Upper lobe of left lung (tissue), 6 donors: ENCODE data around the gene MACROH2A2. TPM values are rescaled to one million over a fixed set of nuclear protein-coding genes. Genes with fewer than 3 reads are reported as not detected.
A peak's percentile ranks its signal among the peaks of the same experiment; 100 is the strongest.

ENCODE experiments used
- ATAC-seq, 2 donors: fragments of 200-7000 bp; cut with Tn5 transposase; one replicate each; pipeline ENCODE4 v1.9.1; 2022; ENCODE audit warnings: mild to moderate bottlenecking in 2 of 2, moderate library complexity in 2 of 2; ENCODE audit not compliant: low FRiP score in 2 of 2
- DNase-seq, 2 donors: peaks; one replicate each; pipeline ENCODE4 v3.0.0-alpha.2; 2019 to 2020
- H3K27ac ChIP-seq, 4 donors: fragments of 200-600 bp; sonication (generic); one replicate each; pipeline ENCODE4 v1.5.1; 2016 to 2019
- H3K27me3 ChIP-seq, 4 donors: fragments of 200-600 bp; sonication (generic); one replicate each; pipeline ENCODE4 v1.5.1; 2017 to 2019
- H3K36me3 ChIP-seq, 4 donors: fragments of 200-600 bp; sonication (generic); one replicate each; pipeline ENCODE4 v1.5.1; 2016 to 2019
- H3K4me1 ChIP-seq, 4 donors: fragments of 200-600 bp; sonication (generic); one replicate each; pipeline ENCODE4 v1.5.1; 2018 to 2019
- H3K4me3 ChIP-seq, 4 donors: fragments of 200-600 bp; sonication (generic); one replicate each; pipeline ENCODE4 v1.5.1; 2017 to 2019; ENCODE audit warnings: mild to moderate bottlenecking in 2 of 4, moderate library complexity in 1 of 4
- H3K9me3 ChIP-seq, 4 donors: fragments of 200-600 bp; sonication (generic); one replicate each; pipeline ENCODE4 v1.5.1; 2018 to 2019
- EP300 ChIP-seq, 4 donors: sonication (generic); formaldehyde crosslinking; IDR thresholded peaks; one replicate each; pipeline ENCODE4 v1.5.1; 2017; ENCODE audit warnings: antibody characterized with exemption in 4 of 4, control low read depth in 2 of 4
- POLR2A ChIP-seq, 4 donors: fragments of 450-650 bp; IDR thresholded peaks; one replicate each; pipeline ENCODE4 v1.5.1; 2016 to 2017; ENCODE audit warnings: antibody characterized with exemption in 4 of 4, mild to moderate bottlenecking in 2 of 4
- POLR2AphosphoS5 ChIP-seq, 2 donors: sonication (generic); formaldehyde crosslinking; IDR thresholded peaks; one replicate each; pipeline ENCODE4 v1.5.1; 2017; ENCODE audit warnings: antibody characterized with exemption in 2 of 2
- WGBS, 2 donors: methylation state at CpG; one replicate each; pipeline ENCODE4 v1.1.5; 2017 to 2018; 5-methylcytosine and 5-hydroxymethylcytosine counted together
- total RNA-seq, 6 donors: library from RNA; depleted of rRNA in 4 of 6; stranded (reverse); fragments of >200 nt in 4 of 6; gene quantifications; one replicate each; pipeline versions ENCODE4 v1.1.0 to v1.2.1, GENCODE V29; 2016 to 2021
- TF ChIP-seq, protein P1 (sequence below), 6 experiments: fragments of 450-650 bp in 4 of 6; fragments of 200-600 bp in 2 of 6; sonication (generic) in 2 of 6; IDR thresholded peaks; one replicate each; pipeline ENCODE4 v1.5.1; 2016 to 2019; ENCODE audit warnings: antibody characterized with exemption in 6 of 6
- donor health status: DM: no; HTN: no; CAD: no; lungs with moderate emphysema.
- donor health status: DM: no; HTN: yes; CAD: no; lungs with severe emphysema.

MACROH2A2 gene
- total RNA-seq, 6 donors from 2014 or later, result 5.2 to 10.9 (median 7.1) TPM

DNA sequence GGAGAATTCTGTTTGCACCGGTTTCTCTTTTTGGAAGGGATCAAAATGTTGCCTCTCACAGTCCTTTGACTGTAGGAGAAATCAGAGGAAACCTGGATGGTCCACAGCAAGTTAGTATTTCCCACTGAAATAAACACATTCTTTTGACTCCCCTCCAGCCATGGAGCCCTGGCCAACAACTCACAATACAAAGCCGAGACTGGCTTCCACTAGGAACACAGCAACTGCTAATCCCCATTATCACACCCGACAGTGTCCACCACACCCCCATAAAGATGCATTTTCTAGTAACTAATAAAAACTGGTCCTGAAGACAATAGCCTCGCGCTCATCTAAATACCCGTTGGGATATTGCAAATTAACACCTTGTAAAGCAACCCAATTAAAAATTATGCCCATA, 798 bp upstream of the MACROH2A2 start:
- Histone ChIP-seq H3K4me3 (peak overlapping the region in 1 of 4 donors; percentile 79), H3K36me3 (no peaks in the 10 kb centered on the region), H3K4me1 (peaks cover 0 to 26% (median 6%) of the 10 kb centered on the region in 4 donors), H3K9me3 (no peaks in the 10 kb centered on the region), H3K27ac (no peak overlapping the region), H3K27me3 (peaks cover 0 to 12% (median 3%) of the 10 kb centered on the region in 4 donors)
- TF ChIP-seq POLR2AphosphoS5 (IDR thresholded peaks at IDR 0.05) (no peak), POLR2A (IDR thresholded peaks at IDR 0.05) (no peak)
- WGBS, 2 donors, result 60 to 62% methylated on average over 6 of the region's 6 CpGs
- ATAC-seq (no peak), DNase-seq (no peak)

DNA sequence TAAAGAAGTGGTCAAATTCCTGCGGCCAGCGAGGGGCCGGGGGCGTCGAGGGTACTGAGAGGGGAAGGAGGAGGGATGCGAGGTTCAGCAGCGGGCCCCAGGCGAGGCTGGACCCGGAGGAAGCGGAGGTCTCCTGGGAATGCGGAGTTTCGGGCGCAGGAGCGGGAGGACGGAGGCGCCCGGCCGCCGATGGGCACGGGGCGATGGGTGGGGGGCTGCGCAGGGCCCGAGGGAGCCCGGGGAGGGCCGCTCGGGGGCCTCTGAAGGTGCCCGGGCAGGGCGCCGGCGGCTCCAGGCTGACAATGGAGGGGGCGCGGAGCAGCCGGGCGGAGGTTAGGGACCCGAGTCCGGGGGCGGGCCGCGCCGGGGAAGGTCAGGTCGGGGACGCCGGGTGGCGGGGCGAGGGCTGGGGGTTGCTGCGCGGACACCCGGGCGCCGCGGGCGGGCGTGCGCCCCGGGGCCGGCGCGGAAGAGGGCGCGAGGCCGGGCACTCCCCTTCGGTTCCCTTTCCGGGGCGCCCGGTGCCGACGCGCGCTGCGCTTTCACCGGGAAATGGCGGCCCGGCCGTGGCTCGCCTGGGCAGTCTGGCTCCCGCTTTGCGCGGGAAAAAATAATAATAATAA, 683 bp downstream of the MACROH2A2 start:
- H3K4me3 ChIP-seq, result peak overlapping the region; percentile 71 to 79 (median 78)
- 1 to 2% methylated on average over 32 to 56 of the region's 78 CpGs for WGBS, 2 donors
- peaks cover 0 to 26% (median 6%) of the 10 kb centered on the region in 4 donors for H3K4me1 ChIP-seq
- TF ChIP-seq EP300 (IDR thresholded peaks at IDR 0.05) (no peak), POLR2A (IDR thresholded peaks at IDR 0.05) (no peak), POLR2AphosphoS5 (IDR thresholded peaks at IDR 0.05) (no peak)
- TF ChIP-seq, protein P1, sequence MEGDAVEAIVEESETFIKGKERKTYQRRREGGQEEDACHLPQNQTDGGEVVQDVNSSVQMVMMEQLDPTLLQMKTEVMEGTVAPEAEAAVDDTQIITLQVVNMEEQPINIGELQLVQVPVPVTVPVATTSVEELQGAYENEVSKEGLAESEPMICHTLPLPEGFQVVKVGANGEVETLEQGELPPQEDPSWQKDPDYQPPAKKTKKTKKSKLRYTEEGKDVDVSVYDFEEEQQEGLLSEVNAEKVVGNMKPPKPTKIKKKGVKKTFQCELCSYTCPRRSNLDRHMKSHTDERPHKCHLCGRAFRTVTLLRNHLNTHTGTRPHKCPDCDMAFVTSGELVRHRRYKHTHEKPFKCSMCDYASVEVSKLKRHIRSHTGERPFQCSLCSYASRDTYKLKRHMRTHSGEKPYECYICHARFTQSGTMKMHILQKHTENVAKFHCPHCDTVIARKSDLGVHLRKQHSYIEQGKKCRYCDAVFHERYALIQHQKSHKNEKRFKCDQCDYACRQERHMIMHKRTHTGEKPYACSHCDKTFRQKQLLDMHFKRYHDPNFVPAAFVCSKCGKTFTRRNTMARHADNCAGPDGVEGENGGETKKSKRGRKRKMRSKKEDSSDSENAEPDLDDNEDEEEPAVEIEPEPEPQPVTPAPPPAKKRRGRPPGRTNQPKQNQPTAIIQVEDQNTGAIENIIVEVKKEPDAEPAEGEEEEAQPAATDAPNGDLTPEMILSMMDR (IDR thresholded peaks at IDR 0.05), result no peak
- peak overlapping the region in 3 of 4 donors; percentile 4 to 68 (median 30) for H3K27ac ChIP-seq
- H3K36me3 ChIP-seq, result no peaks in the 10 kb centered on the region
- peak in 1 of 2 donors; percentile 87 for DNase-seq
- H3K9me3 ChIP-seq, result no peaks in the 10 kb centered on the region
- H3K27me3 ChIP-seq, result peaks cover 0 to 12% (median 3%) of the 10 kb centered on the region in 4 donors
- ATAC-seq, result peak in 1 of 2 donors; percentile 69

DNA sequence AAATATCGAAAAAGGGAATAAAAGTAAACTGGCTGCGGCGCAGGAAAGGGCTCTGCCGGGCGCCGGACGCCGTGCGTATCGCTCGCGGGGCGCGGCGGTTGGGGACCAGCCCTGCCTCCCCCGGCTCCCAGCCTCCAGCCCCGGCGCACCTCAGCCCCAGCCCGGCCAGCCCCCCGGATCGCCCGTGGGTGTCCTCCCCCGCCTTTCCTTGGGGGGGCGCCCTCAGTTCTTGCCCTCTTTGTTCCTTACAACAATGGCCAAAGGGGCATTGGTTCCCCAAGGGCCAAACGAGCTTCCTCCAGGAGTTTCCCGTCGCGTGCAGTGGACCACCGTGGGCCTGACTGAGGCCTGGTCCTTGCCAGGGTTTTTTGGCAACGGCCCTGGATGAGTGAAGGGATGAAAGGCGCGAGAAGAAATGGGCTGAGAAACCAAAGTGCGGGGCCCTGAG, 1.2 kb downstream of the MACROH2A2 start:
- Histone ChIP-seq H3K27ac (peak overlapping the region in 1 of 4 donors; percentile 68), H3K4me3 (peak overlapping the region; percentile 22 to 79 (median 78)), H3K4me1 (peaks cover 0 to 26% (median 6%) of the 10 kb centered on the region in 4 donors), H3K27me3 (peaks cover 0 to 12% (median 3%) of the 10 kb centered on the region in 4 donors), H3K36me3 (no peaks in the 10 kb centered on the region), H3K9me3 (no peaks in the 10 kb centered on the region)
- TF ChIP-seq POLR2AphosphoS5 (IDR thresholded peaks at IDR 0.05) (no peak), EP300 (IDR thresholded peaks at IDR 0.05) (no peak)
- TF ChIP-seq, protein P1 (IDR thresholded peaks at IDR 0.05), result peak in 1 of 6 experiments; percentile 11
- WGBS, 2 donors, result 11% methylated on average over 28 to 32 of the region's 33 CpGs
- ATAC-seq (peak in 1 of 2 donors; percentile 47), DNase-seq (peak in 1 of 2 donors; percentile 84)

DNA sequence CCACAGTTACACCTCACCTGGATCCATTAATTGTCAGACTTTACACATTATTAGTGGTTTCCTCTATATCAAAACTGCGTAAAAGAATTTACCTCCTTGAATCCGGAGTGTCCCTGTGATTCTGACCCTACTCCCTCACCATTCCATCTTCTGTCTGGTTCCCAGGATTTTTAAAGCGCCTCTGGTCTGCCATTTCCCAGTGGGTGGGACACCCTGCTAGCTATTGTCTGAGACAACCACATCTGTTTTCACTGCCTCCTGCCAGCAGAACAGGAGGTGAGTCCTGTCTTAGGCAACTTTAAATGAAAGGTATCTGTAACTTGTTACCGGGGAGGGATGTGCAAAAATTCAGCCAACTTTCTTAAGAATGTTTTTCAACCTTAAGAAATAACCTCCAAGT, 2.3 kb downstream of the MACROH2A2 start:
- peaks cover 0 to 26% (median 6%) of the 10 kb centered on the region in 4 donors for H3K4me1 ChIP-seq

DNA sequence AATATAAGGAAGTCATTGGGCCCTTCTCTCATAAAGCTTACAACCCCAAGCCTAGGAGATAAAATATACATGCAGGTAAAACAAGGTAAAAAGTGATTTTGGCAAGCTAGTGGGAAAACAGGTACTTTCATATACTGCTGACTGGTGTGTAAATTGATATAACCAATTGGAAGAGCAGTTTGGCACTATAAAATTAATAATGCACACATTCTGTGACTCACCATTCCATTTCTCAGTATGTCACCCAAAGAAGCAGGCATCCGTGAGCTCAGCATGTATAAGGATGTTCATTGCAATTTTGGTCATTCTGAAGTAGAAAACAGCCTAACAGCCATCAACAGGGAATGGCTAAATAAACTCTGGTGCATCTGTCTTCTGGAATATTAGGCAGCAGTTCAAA, 2.9 kb downstream of the MACROH2A2 start:
- Histone ChIP-seq H3K27ac (no peak overlapping the region), H3K27me3 (peaks cover 0 to 12% (median 3%) of the 10 kb centered on the region in 4 donors), H3K9me3 (no peaks in the 10 kb centered on the region), H3K4me3 (no peak overlapping the region), H3K4me1 (peaks cover 0 to 26% (median 6%) of the 10 kb centered on the region in 4 donors), H3K36me3 (no peaks in the 10 kb centered on the region)
- DNase-seq (no peak), ATAC-seq (no peak)
- 91 to 100% methylated on average over 1 of the region's 1 CpG for WGBS, 2 donors
- no peak for TF ChIP-seq POLR2AphosphoS5 (IDR thresholded peaks at IDR 0.05)
- no peak for TF ChIP-seq POLR2A (IDR thresholded peaks at IDR 0.05)
- TF ChIP-seq, protein P1 (IDR thresholded peaks at IDR 0.05), result no peak
- no peak for TF ChIP-seq EP300 (IDR thresholded peaks at IDR 0.05)

More for the DNA sequence above, 2.3 kb downstream of the MACROH2A2 start:
- no peak overlapping the region for H3K27ac ChIP-seq
- no peaks in the 10 kb centered on the region for H3K36me3 ChIP-seq
- DNase-seq (no peak), ATAC-seq (no peak)
- 83 to 85% methylated on average over 4 of the region's 4 CpGs for WGBS, 2 donors
- no peaks in the 10 kb centered on the region for H3K9me3 ChIP-seq
- H3K27me3 ChIP-seq, result peaks cover 0 to 12% (median 3%) of the 10 kb centered on the region in 4 donors
- no peak overlapping the region for H3K4me3 ChIP-seq
- TF ChIP-seq, protein P1 (IDR thresholded peaks at IDR 0.05), result no peak
- TF ChIP-seq EP300 (IDR thresholded peaks at IDR 0.05) (no peak), POLR2AphosphoS5 (IDR thresholded peaks at IDR 0.05) (no peak), POLR2A (IDR thresholded peaks at IDR 0.05) (no peak)
